HCT116 (cell line): ENCODE measurements around the gene ARHGAP35. TPM values are rescaled to one million over a fixed set of nuclear protein-coding genes. Genes with fewer than 3 reads are reported as not detected.
A peak's percentile ranks its signal among the peaks of the same experiment; 100 is the strongest.

Experiments used
- ATAC-seq: fragments of 200-7000 bp; cut with Tn5 transposase; 2 replicates; pipeline ENCODE4 v1.9.1; 2020; ENCODE audit warnings: mild to moderate bottlenecking, moderate library complexity
- BruUV-seq: library from RNA; stranded (reverse); fragments of 400-500 nt; replicated peaks from 2 replicates; lab custom pipeline; 2021; lab: Mats Ljungman, UMichigan
- CTCF ChIA-PET: fragments of 300-600 bp; sonication (Branson Sonifier 250); formaldehyde crosslinking; loops from one replicate; lab custom pipeline; 2021; ENCODE audit warnings: antibody characterized with exemption; lab: Charles Lee
- POLR2A ChIA-PET: fragments of 300-600, 350-600 bp; sonication (Branson Sonifier 250); formaldehyde crosslinking; loops from one replicate; lab custom pipeline; 2021; ENCODE audit warnings: antibody characterized with exemption; lab: Charles Lee
- RAD21 ChIA-PET, 2 experiments: fragments of 300-600 bp; sonication (Branson Sonifier 250); formaldehyde crosslinking; loops; one replicate each; lab custom pipeline; 2023; ENCODE audit warnings: low total read pairs in 2 of 2; ENCODE audit not compliant: uncharacterized antibody in 2 of 2, unreplicated experiment in 2 of 2, low non-redundant PET in 1 of 2; lab: Charles Lee
- DNase-seq: peaks from one replicate; pipeline ENCODE4 v3.0.0-alpha.2; 2010; ENCODE audit warnings: low read depth, low spot score
- H2AFZ ChIP-seq: fragments of 200-600 bp; shearing (Covaris generic), sonication (generic); 2 replicates; pipeline ENCODE4 v1.6.1; 2017; ENCODE audit warnings: low read depth, mixed run types, mixed read lengths, antibody characterized with exemption, low read length; ENCODE audit not compliant: poor library complexity, severe bottlenecking
- H3K27ac ChIP-seq: 2 replicates; pipeline ENCODE4 v1.5.1; 2012; ENCODE audit warnings: low read depth, low read length
- H3K27me3 ChIP-seq: fragments of 200-600 bp; sonication (generic); 2 replicates; pipeline ENCODE4 v1.6.1; 2016; ENCODE audit warnings: mixed run types, low read length, mixed read lengths; ENCODE audit not compliant: insufficient read depth
- H3K36me3 ChIP-seq, 2 experiments: fragments of 200-500 bp in 1 of 2; fragments of 200-600 bp in 1 of 2; sonication (Bioruptor generic) in 1 of 2; sonication (generic) in 1 of 2; 2 replicates each; pipeline versions ENCODE4 v1.5.1 to v1.6.1; 2014 to 2016; ENCODE audit warnings: low read length in 2 of 2, inconsistent platforms in 1 of 2, mixed read lengths in 1 of 2, mixed run types in 1 of 2; ENCODE audit not compliant: insufficient read depth in 2 of 2, control insufficient read depth in 1 of 2
- H3K4me1 ChIP-seq, 2 experiments: fragments of 200-600 bp in 1 of 2; sonication (generic) in 1 of 2; 2 replicates each; pipeline versions ENCODE4 v1.5.1 to v1.6.1; 2012 to 2017; ENCODE audit warnings: low read length in 2 of 2, inconsistent platforms in 1 of 2, mild to moderate bottlenecking in 1 of 2, mixed read lengths in 1 of 2, mixed run types in 1 of 2, moderate library complexity in 1 of 2; ENCODE audit not compliant: insufficient read depth in 2 of 2, control insufficient read depth in 1 of 2
- H3K4me2 ChIP-seq: fragments of 200-600 bp; sonication (generic); 2 replicates; pipeline ENCODE4 v1.6.1; 2017; ENCODE audit warnings: mixed run types, low read length, mixed read lengths
- H3K4me3 ChIP-seq, 2 experiments: fragments of 200-600 bp in 1 of 2; sonication (generic) in 1 of 2; replicated peaks in 1 of 2; 2 replicates each; pipeline ENCODE4 v1.5.1; 2011 to 2016; ENCODE audit warnings: low read length in 2 of 2, control low read depth in 1 of 2, low read depth in 1 of 2, mild to moderate bottlenecking in 1 of 2, mixed read lengths in 1 of 2, mixed run types in 1 of 2
- H3K79me2 ChIP-seq: fragments of 200-600 bp; sonication (generic); 2 replicates; pipeline ENCODE4 v1.6.1; 2017; ENCODE audit warnings: mild to moderate bottlenecking, mixed run types, low read length, moderate library complexity, mixed read lengths; ENCODE audit not compliant: insufficient read depth
- H3K9ac ChIP-seq: fragments of 200-600 bp; sonication (generic); 2 replicates; pipeline ENCODE4 v1.6.1; 2016; ENCODE audit warnings: low read length, mixed read lengths
- H3K9me2 ChIP-seq: fragments of 200-600 bp; sonication (generic), shearing (Covaris generic); 2 replicates; pipeline ENCODE4 v1.6.1; 2017; ENCODE audit warnings: mixed run types, mild to moderate bottlenecking, moderate library complexity; ENCODE audit not compliant: insufficient read depth
- H3K9me3 ChIP-seq, 2 experiments: fragments of 200-500 bp in 1 of 2; fragments of 200-600 bp in 1 of 2; sonication (Bioruptor generic) in 1 of 2; sonication (generic) in 1 of 2; 2 replicates each; pipeline ENCODE4 v1.6.1; 2014 to 2017; ENCODE audit warnings: low read length in 2 of 2, mixed read lengths in 2 of 2, inconsistent platforms in 1 of 2, low read depth in 1 of 2, mild to moderate bottlenecking in 1 of 2, mixed run types in 1 of 2, moderate library complexity in 1 of 2; ENCODE audit not compliant: control insufficient read depth in 1 of 2, insufficient read depth in 1 of 2
- H4K20me1 ChIP-seq: fragments of 200-600 bp; sonication (generic), shearing (Covaris generic); 2 replicates; pipeline ENCODE4 v1.6.1; 2017; ENCODE audit warnings: mixed run types, mild to moderate bottlenecking, moderate library complexity; ENCODE audit not compliant: insufficient read depth
- ATF3 ChIP-seq: IDR thresholded peaks from 2 replicates; pipeline ENCODE4 v1.6.1; 2012
- EGR1 ChIP-seq: IDR thresholded peaks from 2 replicates; pipeline ENCODE4 v1.6.1; 2012; ENCODE audit warnings: low read depth
- ELF1 ChIP-seq: IDR thresholded peaks from 2 replicates; pipeline ENCODE4 v1.6.1; 2012; ENCODE audit warnings: low read depth, borderline replicate concordance
- EZH2 ChIP-seq: fragments of 200-600 bp; sonication (generic); IDR thresholded peaks from 2 replicates; pipeline ENCODE4 v1.6.1; 2017; ENCODE audit warnings: antibody characterized with exemption, mixed run types
- EZH2phosphoT487 ChIP-seq: fragments of 200-600 bp; IDR thresholded peaks from 2 replicates; pipeline ENCODE4 v1.6.1; 2018; ENCODE audit warnings: antibody characterized with exemption, borderline replicate concordance
- FOSL1 ChIP-seq: IDR thresholded peaks from 2 replicates; pipeline ENCODE4 v1.6.1; 2012; ENCODE audit warnings: low read depth
- JUND ChIP-seq: IDR thresholded peaks from 2 replicates; pipeline ENCODE4 v1.6.1; 2012
- POLR2A ChIP-seq: IDR thresholded peaks from 2 replicates; pipeline ENCODE4 v1.7.0; 2011; ENCODE audit warnings: borderline replicate concordance; ENCODE audit not compliant: insufficient read depth, insufficient read length; ENCODE audit errors: extremely low read depth
- POLR2AphosphoS5 ChIP-seq: IDR thresholded peaks from 2 replicates; pipeline ENCODE4 v1.6.1; 2011; ENCODE audit warnings: mild to moderate bottlenecking, low read depth, low read length, moderate library complexity
- SIN3A ChIP-seq: IDR thresholded peaks from 2 replicates; pipeline ENCODE4 v1.6.1; 2012; ENCODE audit warnings: low read depth
- SP1 ChIP-seq: IDR thresholded peaks from 2 replicates; pipeline ENCODE4 v1.6.1; 2012; ENCODE audit warnings: low read depth
- SRF ChIP-seq: IDR thresholded peaks from 2 replicates; pipeline ENCODE4 v1.6.1; 2012; ENCODE audit warnings: low read depth
- TCF7L2 ChIP-seq: IDR thresholded peaks from 2 replicates; pipeline ENCODE4 v1.7.0; 2011; ENCODE audit warnings: borderline replicate concordance, inconsistent platforms; ENCODE audit not compliant: insufficient read depth, insufficient read length; ENCODE audit errors: extremely low read depth
- YY1 ChIP-seq: IDR thresholded peaks from 2 replicates; pipeline ENCODE4 v1.6.1; 2011; ENCODE audit warnings: low read length, low read depth, moderate library complexity, mild to moderate bottlenecking; ENCODE audit not compliant: insufficient replicate concordance; ENCODE audit errors: extremely low read depth
- ZBTB33 ChIP-seq: IDR thresholded peaks from 2 replicates; pipeline ENCODE4 v1.6.1; 2011; ENCODE audit warnings: mild to moderate bottlenecking, low read length, moderate library complexity; ENCODE audit not compliant: insufficient replicate concordance; ENCODE audit errors: extremely low read depth
- ZFX ChIP-seq: fragments of 450-650 bp; IDR thresholded peaks from 2 replicates; pipeline ENCODE4 v1.6.1; 2017
- ZNF274 ChIP-seq: fragments of 200-500 bp; sonication (Bioruptor generic); IDR thresholded peaks from 2 replicates; pipeline ENCODE4 v1.6.1; 2014; ENCODE audit warnings: mild to moderate bottlenecking, low read depth, low read length, inconsistent platforms
- intact Hi-C: fragments of 100-400 bp; cut with micrococcal nuclease; formaldehyde crosslinking; loops from 2 replicates; pipeline ENCODE4 v1.10.0; 2022
- total RNA-seq: library from RNA; stranded (reverse); gene quantifications from one replicate; pipeline ENCODE4 v1.2.1, GENCODE V29; 2021; ENCODE audit not compliant: unreplicated experiment
- TF ChIP-seq, protein P1 (sequence below): IDR thresholded peaks from 2 replicates; pipeline ENCODE4 v1.6.1; 2012; ENCODE audit warnings: low read depth
- TF ChIP-seq, protein P2 (sequence below): IDR thresholded peaks from 2 replicates; pipeline ENCODE4 v1.6.1; 2012

The ARHGAP35 gene
- total RNA-seq, 1 experiment from 2014 or later, result 47.6 TPM

GRCh38 chr19:46813839-46814358, 46.9 kb upstream of the ARHGAP35 start (continued):
- TF ChIP-seq FOSL1 (no peak), TCF7L2 (no peak)

- H4K20me1 ChIP-seq, result no peaks in the 10 kb centered on the region
- H3K9me3 ChIP-seq, result no peaks in the 10 kb centered on the region
- no peaks in the 10 kb centered on the region for H3K79me2 ChIP-seq
- intact Hi-C loops, result no loop called here
- ChIA-PET CTCF (no interaction called here), RAD21 (no interaction called here), POLR2A (no interaction called here)
- BruUV-seq, result no TSS peak
- DNase-seq (peak; percentile 63), ATAC-seq (peak; percentile 70)
- H3K27ac ChIP-seq, result no peak overlapping the region
- no peaks in the 10 kb centered on the region for H3K27me3 ChIP-seq
- no peaks in the 10 kb centered on the region for H3K9me2 ChIP-seq
- no peak overlapping the region for H3K4me3 ChIP-seq
- peak overlapping the region; percentile 86 for H2AFZ ChIP-seq
- 0 out of 2 replicates have a peak overlapping the region, but pooled peaks have one; percentile 10 for H3K9ac ChIP-seq
- peaks cover 32 to 60% of the 10 kb centered on the region in 2 experiments for H3K4me1 ChIP-seq
- H3K4me2 ChIP-seq, result peak overlapping the region; percentile 64
- H3K36me3 ChIP-seq, result no peaks in the 10 kb centered on the region
- TF ChIP-seq ZBTB33 (no peak), POLR2A (no peak), FOSL1 (no peak), EZH2phosphoT487 (no peak), EGR1 (peak; percentile 36; the same call in 1 of the 2 replicates), SRF (no peak), ATF3 (no peak), SIN3A (0 out of 2 replicates have a peak, but pooled peaks have one; percentile 47), EZH2 (no peak), ELF1 (no peak), YY1 (no peak), JUND (no peak), SP1 (peak; percentile 44), ZNF274 (no peak), TCF7L2 (peak; percentile 75), POLR2AphosphoS5 (no peak), ZFX (no peak)
- TF ChIP-seq, protein P1, sequence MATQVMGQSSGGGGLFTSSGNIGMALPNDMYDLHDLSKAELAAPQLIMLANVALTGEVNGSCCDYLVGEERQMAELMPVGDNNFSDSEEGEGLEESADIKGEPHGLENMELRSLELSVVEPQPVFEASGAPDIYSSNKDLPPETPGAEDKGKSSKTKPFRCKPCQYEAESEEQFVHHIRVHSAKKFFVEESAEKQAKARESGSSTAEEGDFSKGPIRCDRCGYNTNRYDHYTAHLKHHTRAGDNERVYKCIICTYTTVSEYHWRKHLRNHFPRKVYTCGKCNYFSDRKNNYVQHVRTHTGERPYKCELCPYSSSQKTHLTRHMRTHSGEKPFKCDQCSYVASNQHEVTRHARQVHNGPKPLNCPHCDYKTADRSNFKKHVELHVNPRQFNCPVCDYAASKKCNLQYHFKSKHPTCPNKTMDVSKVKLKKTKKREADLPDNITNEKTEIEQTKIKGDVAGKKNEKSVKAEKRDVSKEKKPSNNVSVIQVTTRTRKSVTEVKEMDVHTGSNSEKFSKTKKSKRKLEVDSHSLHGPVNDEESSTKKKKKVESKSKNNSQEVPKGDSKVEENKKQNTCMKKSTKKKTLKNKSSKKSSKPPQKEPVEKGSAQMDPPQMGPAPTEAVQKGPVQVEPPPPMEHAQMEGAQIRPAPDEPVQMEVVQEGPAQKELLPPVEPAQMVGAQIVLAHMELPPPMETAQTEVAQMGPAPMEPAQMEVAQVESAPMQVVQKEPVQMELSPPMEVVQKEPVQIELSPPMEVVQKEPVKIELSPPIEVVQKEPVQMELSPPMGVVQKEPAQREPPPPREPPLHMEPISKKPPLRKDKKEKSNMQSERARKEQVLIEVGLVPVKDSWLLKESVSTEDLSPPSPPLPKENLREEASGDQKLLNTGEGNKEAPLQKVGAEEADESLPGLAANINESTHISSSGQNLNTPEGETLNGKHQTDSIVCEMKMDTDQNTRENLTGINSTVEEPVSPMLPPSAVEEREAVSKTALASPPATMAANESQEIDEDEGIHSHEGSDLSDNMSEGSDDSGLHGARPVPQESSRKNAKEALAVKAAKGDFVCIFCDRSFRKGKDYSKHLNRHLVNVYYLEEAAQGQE, result no peak
- TF ChIP-seq, protein P2, sequence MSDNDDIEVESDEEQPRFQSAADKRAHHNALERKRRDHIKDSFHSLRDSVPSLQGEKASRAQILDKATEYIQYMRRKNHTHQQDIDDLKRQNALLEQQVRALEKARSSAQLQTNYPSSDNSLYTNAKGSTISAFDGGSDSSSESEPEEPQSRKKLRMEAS, result peak; percentile 81
Observed at GRCh38 chr19:46815833-46816627, 44.8 kb upstream of the ARHGAP35 start.
